WI38 (cell line): ENCODE results near the gene RASGRF2.

ENCODE experiments used
- H3K4me3 ChIP-seq: 2 replicates; pipeline ENCODE4 v1.5.1; 2011; ENCODE audit warnings: low read depth, mild to moderate bottlenecking, control low read depth, low read length
- TF ChIP-seq, protein P1 (sequence below): IDR thresholded peaks from 2 replicates; pipeline ENCODE4 v1.5.1; 2012; ENCODE audit warnings: low read depth, mild to moderate bottlenecking, control low read depth, low read length

The RASGRF2 gene

DNA sequence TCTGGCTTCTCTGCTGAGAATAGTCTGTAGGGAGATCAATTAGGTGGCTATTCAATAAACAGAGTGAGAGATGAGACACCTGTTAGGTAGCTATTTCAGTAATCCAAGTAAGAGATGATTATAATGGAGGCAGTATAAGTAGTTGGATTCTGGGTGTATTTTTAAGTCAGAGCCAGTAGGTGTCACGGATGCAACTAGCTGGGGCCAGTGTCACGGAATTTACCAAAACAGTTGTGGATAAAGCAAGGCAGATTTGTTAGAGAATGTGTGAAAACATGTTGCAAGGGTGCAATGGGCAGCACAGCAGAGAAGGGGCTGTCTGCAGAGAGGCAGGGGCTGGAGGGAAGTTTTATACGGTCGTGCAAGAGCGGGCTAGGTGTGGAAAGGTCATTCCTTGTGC, 114.9 kb downstream of the RASGRF2 start:
- H3K4me3 ChIP-seq, result no peak overlapping the region
- TF ChIP-seq, protein P1, sequence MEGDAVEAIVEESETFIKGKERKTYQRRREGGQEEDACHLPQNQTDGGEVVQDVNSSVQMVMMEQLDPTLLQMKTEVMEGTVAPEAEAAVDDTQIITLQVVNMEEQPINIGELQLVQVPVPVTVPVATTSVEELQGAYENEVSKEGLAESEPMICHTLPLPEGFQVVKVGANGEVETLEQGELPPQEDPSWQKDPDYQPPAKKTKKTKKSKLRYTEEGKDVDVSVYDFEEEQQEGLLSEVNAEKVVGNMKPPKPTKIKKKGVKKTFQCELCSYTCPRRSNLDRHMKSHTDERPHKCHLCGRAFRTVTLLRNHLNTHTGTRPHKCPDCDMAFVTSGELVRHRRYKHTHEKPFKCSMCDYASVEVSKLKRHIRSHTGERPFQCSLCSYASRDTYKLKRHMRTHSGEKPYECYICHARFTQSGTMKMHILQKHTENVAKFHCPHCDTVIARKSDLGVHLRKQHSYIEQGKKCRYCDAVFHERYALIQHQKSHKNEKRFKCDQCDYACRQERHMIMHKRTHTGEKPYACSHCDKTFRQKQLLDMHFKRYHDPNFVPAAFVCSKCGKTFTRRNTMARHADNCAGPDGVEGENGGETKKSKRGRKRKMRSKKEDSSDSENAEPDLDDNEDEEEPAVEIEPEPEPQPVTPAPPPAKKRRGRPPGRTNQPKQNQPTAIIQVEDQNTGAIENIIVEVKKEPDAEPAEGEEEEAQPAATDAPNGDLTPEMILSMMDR, result no peak

DNA sequence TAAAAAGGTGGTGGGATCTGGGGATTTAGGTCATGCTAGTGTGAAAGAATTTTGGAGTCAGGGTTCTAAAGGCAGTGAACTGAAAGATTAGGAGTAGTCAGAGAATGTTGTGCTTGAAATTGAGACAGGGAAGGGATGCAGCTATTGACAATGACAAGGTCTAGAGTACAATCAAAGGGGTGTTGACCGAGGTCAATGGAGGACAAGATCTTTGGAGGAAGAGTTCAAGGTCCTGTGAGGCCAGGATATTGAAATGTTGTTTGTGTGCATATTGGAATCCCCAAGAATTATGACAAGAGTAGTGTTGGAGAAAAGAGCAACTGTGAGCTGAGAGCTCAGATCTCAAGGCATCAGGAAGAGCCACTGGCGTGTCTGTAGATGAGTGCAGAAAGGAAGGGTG, 116.9 kb downstream of the RASGRF2 start:
- no peak overlapping the region for H3K4me3 ChIP-seq
- TF ChIP-seq, protein P1, result no peak

DNA sequence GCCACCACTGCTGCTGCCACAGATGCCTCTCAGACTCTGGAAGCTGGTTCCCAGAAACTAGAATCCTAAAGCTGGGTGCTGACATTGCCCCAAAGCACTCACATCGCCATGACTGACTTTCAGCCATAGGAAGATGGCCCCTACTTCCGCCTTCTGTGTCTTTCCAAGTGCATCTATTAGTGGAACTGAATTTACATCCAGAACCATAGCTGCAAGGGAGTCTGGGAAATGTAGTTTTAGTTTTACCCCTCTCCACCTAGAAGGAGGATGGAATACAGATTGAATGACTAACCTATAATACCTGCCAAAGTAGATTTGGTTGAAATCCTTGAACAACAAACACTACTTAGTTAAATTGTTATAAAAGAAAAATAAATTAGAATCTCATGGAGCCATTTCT, 118.8 kb downstream of the RASGRF2 start:
- TF ChIP-seq, protein P1, result no peak
- H3K4me3 ChIP-seq, result no peak overlapping the region

DNA sequence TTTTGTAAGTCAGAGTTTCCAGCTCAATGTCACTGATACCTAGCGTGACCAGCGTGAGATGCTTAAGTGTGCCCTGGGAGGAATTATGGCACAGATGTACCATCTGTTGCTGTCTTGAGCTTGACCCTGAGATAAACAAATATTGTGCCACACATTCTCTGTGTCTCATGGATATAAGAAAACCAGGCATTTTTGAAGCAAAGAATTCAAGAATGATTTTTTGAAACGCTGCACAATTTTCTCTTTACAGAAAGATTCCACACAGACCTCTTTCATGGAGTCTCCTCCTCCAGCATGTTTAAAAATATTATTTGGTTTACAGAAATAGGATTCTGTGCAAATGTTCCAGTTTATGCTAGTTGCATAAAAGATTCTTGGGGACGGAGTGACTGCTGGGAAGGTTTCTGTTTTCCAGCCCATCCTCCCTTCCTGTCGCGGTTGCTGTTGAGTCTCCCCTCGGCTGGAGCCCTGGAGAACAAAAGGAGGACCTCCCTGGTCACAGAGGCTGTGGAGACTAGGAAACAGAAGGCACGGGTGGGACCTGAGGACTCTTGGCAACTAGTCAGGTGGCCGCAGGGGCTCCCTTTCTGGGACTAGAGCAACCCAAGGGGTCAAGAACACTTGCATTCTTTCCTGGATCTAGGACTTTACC, 120.8 kb downstream of the RASGRF2 start:
- TF ChIP-seq, protein P1, result no peak
- H3K4me3 ChIP-seq, result no peak overlapping the region

DNA sequence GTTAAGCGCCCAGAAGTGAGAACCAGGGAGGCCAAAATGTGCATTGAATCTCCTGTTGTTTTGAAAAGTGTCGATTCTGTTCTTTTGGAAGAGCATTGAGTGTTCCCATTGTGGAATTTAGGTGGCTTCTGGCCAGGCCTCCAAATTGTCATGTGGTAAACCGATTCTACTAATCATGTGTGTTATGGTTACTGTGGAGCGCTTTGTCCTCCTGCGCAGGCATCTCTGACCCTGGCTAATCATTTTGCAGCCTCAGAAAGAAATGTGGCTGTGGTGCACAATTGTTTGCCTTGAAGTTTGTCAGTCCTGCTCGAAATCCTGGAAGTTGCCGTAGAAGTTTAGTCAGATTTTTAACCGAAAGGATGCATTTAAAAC, 121.3 kb downstream of the RASGRF2 start:
- H3K4me3 ChIP-seq, result no peak overlapping the region
- TF ChIP-seq, protein P1, result no peak

DNA sequence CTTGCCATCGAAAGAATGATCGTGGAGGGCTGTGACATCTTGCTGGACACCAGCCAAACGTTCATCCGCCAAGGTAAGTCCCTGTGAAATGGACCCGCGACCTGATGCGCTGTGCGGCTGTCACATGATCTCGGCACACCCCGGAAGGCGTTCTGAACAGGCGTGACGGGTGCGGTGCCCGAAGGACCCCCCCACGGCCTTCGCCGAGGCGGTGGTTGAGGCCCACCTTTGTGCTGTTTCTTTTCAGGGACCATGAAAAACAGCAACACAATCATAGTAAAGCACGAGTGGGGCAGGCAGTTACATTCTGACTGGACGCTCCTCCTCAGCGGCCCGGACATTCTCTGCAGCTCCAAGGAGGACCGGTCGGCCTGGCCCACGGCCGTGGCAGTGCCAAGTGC, 126.7 kb downstream of the RASGRF2 start:
- TF ChIP-seq, protein P1, result no peak
- H3K4me3 ChIP-seq, result no peak overlapping the region

DNA sequence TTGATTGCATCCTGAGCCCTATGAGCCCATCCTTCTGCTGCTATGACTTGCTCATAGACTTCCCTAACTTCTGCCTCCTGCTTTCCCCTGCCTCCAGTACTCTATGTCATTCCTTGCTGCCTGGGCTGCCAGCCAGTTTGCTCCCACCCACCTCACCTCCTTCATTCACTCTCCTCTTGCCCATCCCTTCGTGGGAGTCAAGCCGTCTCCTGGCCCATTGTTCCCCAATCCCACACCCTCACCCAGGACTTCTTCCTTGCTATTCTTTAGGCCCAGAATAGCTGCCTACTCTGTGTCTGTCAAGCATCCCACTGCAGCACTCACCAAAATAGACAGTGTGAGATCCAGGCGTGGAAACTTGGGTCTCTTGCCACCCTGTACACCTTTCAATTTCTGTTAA, 131.0 kb downstream of the RASGRF2 start:
- TF ChIP-seq, protein P1, result no peak
- H3K4me3 ChIP-seq, result no peak overlapping the region
